Naive B cell (primary cell): ENCODE results near the gene C3orf85. TPM values are rescaled to one million over a fixed set of nuclear protein-coding genes. Genes with fewer than 3 reads are reported as not detected.
"Not testable (repeated sequence)": the region's sequence is repeated elsewhere in the genome, so short reads cannot be mapped to it uniquely, and the experiment has no call there.

Source experiments
- ATAC-seq, 2 donors: fragments of 150-1000 bp; cut with Tn5 transposase; 2 replicates each; pipeline ENCODE4 v1.10.0; 2021; ENCODE audit warnings: low read depth in 2 of 2, mild to moderate bottlenecking in 2 of 2, moderate library complexity in 2 of 2
- DNase-seq: peaks from one replicate; pipeline ENCODE4 v3.0.0; 2022
- H3K27ac Mint-ChIP-seq, 6 donors: one replicate each; pipeline ENCODE4 v1.8.0; 2020 to 2022; ENCODE audit warnings: mild to moderate bottlenecking in 6 of 6, mixed read lengths in 6 of 6, moderate library complexity in 5 of 6, inconsistent platforms in 2 of 6
- H3K27me3 Mint-ChIP-seq, 3 donors: one replicate each; pipeline ENCODE4 v1.8.0; 2021 to 2022; ENCODE audit warnings: mixed read lengths in 3 of 3, mild to moderate bottlenecking in 1 of 3
- H3K36me3 Mint-ChIP-seq, 2 donors: one replicate each; pipeline ENCODE4 v1.8.0; 2020 to 2022; ENCODE audit warnings: mixed read lengths in 2 of 2, inconsistent platforms in 1 of 2, mild to moderate bottlenecking in 1 of 2
- H3K4me1 Mint-ChIP-seq, 3 donors: one replicate each; pipeline ENCODE4 v1.8.0; 2020 to 2022; ENCODE audit warnings: mixed read lengths in 3 of 3, inconsistent platforms in 1 of 3, mild to moderate bottlenecking in 1 of 3, moderate library complexity in 1 of 3
- H3K4me3 Mint-ChIP-seq, 8 donors: one replicate each; pipeline ENCODE4 v1.8.0; 2020 to 2022; ENCODE audit warnings: mild to moderate bottlenecking in 8 of 8, mixed read lengths in 8 of 8, moderate library complexity in 8 of 8, inconsistent platforms in 2 of 8
- H3K9me3 Mint-ChIP-seq, 7 donors: one replicate each; pipeline ENCODE4 v1.8.0; 2020 to 2022; ENCODE audit warnings: mixed read lengths in 7 of 7, mild to moderate bottlenecking in 5 of 7, inconsistent platforms in 2 of 7, moderate library complexity in 1 of 7
- polyA plus RNA-seq, 6 donors: library from polyadenylated mRNA; unstranded; fragments of 300-500 nt; fragmentation: Illumina TruSeq; gene quantifications; one replicate each; pipeline ENCODE4 v1.2.3, GENCODE V29; 2021; ENCODE audit warnings: low read depth in 6 of 6

The C3orf85 gene
- polyA plus RNA-seq, 6 donors from 2014 or later = not detected

- Mint-ChIP-seq H3K4me3 (no peak overlapping the region), H3K9me3 (peaks cover 0 to 10% (median 5%) of the 10 kb centered on the region in 7 donors), H3K27me3 (no peaks in the 10 kb centered on the region), H3K36me3 (no peaks in the 10 kb centered on the region), H3K27ac (no peak overlapping the region), H3K4me1 (peaks cover 7 to 18% (median 15%) of the 10 kb centered on the region in 3 donors)
- DNase-seq (no peak), ATAC-seq (no peak)
Observed at GRCh38 chr3:109125902-109126301, 10.6 kb upstream of the C3orf85 start.

GRCh38 chr3:109127553-109127952, 9.0 kb upstream of the C3orf85 start:
- ATAC-seq = no peak
- no peaks in the 10 kb centered on the region for H3K36me3 Mint-ChIP-seq
- H3K27ac Mint-ChIP-seq = peak overlapping the region in 1 of 6 donors; percentile 12
- peaks cover 4 to 5% (median 5%) of the 10 kb centered on the region in 3 donors for H3K4me1 Mint-ChIP-seq
- H3K27me3 Mint-ChIP-seq = no peaks in the 10 kb centered on the region
- H3K4me3 Mint-ChIP-seq = no peak overlapping the region
- no peak for DNase-seq
- peaks cover 0 to 9% (median 4%) of the 10 kb centered on the region in 7 donors for H3K9me3 Mint-ChIP-seq

GRCh38 chr3:109131276-109131675, 5.2 kb upstream of the C3orf85 start:
- Mint-ChIP-seq H3K4me1 (no peaks in the 10 kb centered on the region), H3K4me3 (no peak overlapping the region), H3K36me3 (no peaks in the 10 kb centered on the region), H3K9me3 (peaks cover 0 to 4% (median 2%) of the 10 kb centered on the region in 7 donors), H3K27me3 (no peaks in the 10 kb centered on the region), H3K27ac (no peak overlapping the region)
- DNase-seq (no peak), ATAC-seq (no peak)

GRCh38 chr3:109132801-109133473, 3.6 kb upstream of the C3orf85 start:
- ATAC-seq (no peak), DNase-seq (no peak)
- Mint-ChIP-seq H3K4me3 (no peak overlapping the region), H3K36me3 (no peaks in the 10 kb centered on the region), H3K27me3 (no peaks in the 10 kb centered on the region), H3K27ac (no peak overlapping the region), H3K9me3 (peaks cover 0 to 4% (median 2%) of the 10 kb centered on the region in 7 donors), H3K4me1 (no peaks in the 10 kb centered on the region)

- not testable (repeated sequence) for H3K4me3 Mint-ChIP-seq, H3K27me3 Mint-ChIP-seq, H3K9me3 Mint-ChIP-seq, H3K36me3 Mint-ChIP-seq, DNase-seq, ATAC-seq, H3K4me1 Mint-ChIP-seq, H3K27ac Mint-ChIP-seq
Observed at GRCh38 chr3:109133474-109133816, 3.1 kb upstream of the C3orf85 start.

- Mint-ChIP-seq H3K9me3 (peaks cover 0 to 5% (median 0%) of the 10 kb centered on the region in 7 donors), H3K4me3 (no peak overlapping the region), H3K27ac (no peak overlapping the region), H3K36me3 (no peaks in the 10 kb centered on the region), H3K27me3 (no peaks in the 10 kb centered on the region), H3K4me1 (no peaks in the 10 kb centered on the region)
- DNase-seq (no peak), ATAC-seq (no peak)
Observed at GRCh38 chr3:109137761-109138160, 1.2 kb downstream of the C3orf85 start.

- Mint-ChIP-seq H3K9me3 (peaks cover 0 to 5% (median 0%) of the 10 kb centered on the region in 7 donors), H3K4me3 (no peak overlapping the region), H3K36me3 (no peaks in the 10 kb centered on the region), H3K4me1 (no peaks in the 10 kb centered on the region), H3K27me3 (no peaks in the 10 kb centered on the region), H3K27ac (no peak overlapping the region)
- no peak for ATAC-seq
- DNase-seq = no peak
Observed at GRCh38 chr3:109140318-109140717, 3.8 kb downstream of the C3orf85 start.

GRCh38 chr3:109143646-109144045, 7.1 kb downstream of the C3orf85 start:
- no peaks in the 10 kb centered on the region for H3K36me3 Mint-ChIP-seq
- DNase-seq (no peak), ATAC-seq (no peak)
- no peaks in the 10 kb centered on the region for H3K27me3 Mint-ChIP-seq
- H3K4me3 Mint-ChIP-seq = no peak overlapping the region
- H3K4me1 Mint-ChIP-seq = no peaks in the 10 kb centered on the region
- H3K27ac Mint-ChIP-seq = no peak overlapping the region
- peaks cover 0 to 16% (median 0%) of the 10 kb centered on the region in 7 donors for H3K9me3 Mint-ChIP-seq

- Mint-ChIP-seq H3K4me1 (no peaks in the 10 kb centered on the region), H3K27me3 (no peaks in the 10 kb centered on the region), H3K9me3 (peaks cover 0 to 16% (median 2%) of the 10 kb centered on the region in 7 donors), H3K4me3 (no peak overlapping the region), H3K36me3 (no peaks in the 10 kb centered on the region), H3K27ac (no peak overlapping the region)
- no peak for DNase-seq
- no peak for ATAC-seq
Observed at GRCh38 chr3:109149078-109149477, 12.6 kb downstream of the C3orf85 start.

GRCh38 chr3:109152320-109152719, 15.8 kb downstream of the C3orf85 start:
- no peaks in the 10 kb centered on the region for H3K27me3 Mint-ChIP-seq
- H3K4me1 Mint-ChIP-seq = no peaks in the 10 kb centered on the region

GRCh38 chr3:109154979-109155378, 18.5 kb downstream of the C3orf85 start:
- H3K4me3 Mint-ChIP-seq = no peak overlapping the region
- no peaks in the 10 kb centered on the region for H3K27me3 Mint-ChIP-seq
- ATAC-seq (no peak), DNase-seq (no peak)
- H3K27ac Mint-ChIP-seq = no peak overlapping the region
- H3K36me3 Mint-ChIP-seq = peaks cover 0 to 7% of the 10 kb centered on the region in 2 donors
- H3K9me3 Mint-ChIP-seq = peaks cover 0 to 9% (median 5%) of the 10 kb centered on the region in 7 donors
- no peaks in the 10 kb centered on the region for H3K4me1 Mint-ChIP-seq

More at GRCh38 chr3:109152320-109152719, 15.8 kb downstream of the C3orf85 start:
- ATAC-seq = no peak
- H3K27ac Mint-ChIP-seq = no peak overlapping the region
- no peak for DNase-seq
- no peaks in the 10 kb centered on the region for H3K36me3 Mint-ChIP-seq
- H3K4me3 Mint-ChIP-seq = no peak overlapping the region
- H3K9me3 Mint-ChIP-seq = peaks cover 0 to 6% (median 0%) of the 10 kb centered on the region in 7 donors

GRCh38 chr3:109155828-109156227, 19.3 kb downstream of the C3orf85 start:
- ATAC-seq (no peak), DNase-seq (no peak)
- Mint-ChIP-seq H3K27ac (peak overlapping the region in 1 of 6 donors; percentile 16), H3K4me1 (no peaks in the 10 kb centered on the region), H3K36me3 (peaks cover 0 to 7% of the 10 kb centered on the region in 2 donors), H3K4me3 (no peak overlapping the region), H3K9me3 (peaks cover 0 to 9% (median 5%) of the 10 kb centered on the region in 7 donors), H3K27me3 (no peaks in the 10 kb centered on the region)

GRCh38 chr3:109161487-109162123, 25.1 kb downstream of the C3orf85 start:
- Mint-ChIP-seq H3K4me1 (no peaks in the 10 kb centered on the region), H3K36me3 (peaks cover 0 to 7% of the 10 kb centered on the region in 2 donors), H3K27me3 (no peaks in the 10 kb centered on the region), H3K9me3 (peaks cover 0 to 9% (median 4%) of the 10 kb centered on the region in 7 donors), H3K4me3 (no peak overlapping the region), H3K27ac (no peak overlapping the region)
- no peak for DNase-seq
- ATAC-seq = no peak

- ATAC-seq = no peak
- Mint-ChIP-seq H3K36me3 (no peaks in the 10 kb centered on the region), H3K27ac (no peak overlapping the region), H3K4me3 (no peak overlapping the region), H3K9me3 (peaks cover 0 to 1% (median 0%) of the 10 kb centered on the region in 7 donors), H3K4me1 (no peaks in the 10 kb centered on the region), H3K27me3 (peaks cover 0 to 4% (median 0%) of the 10 kb centered on the region in 3 donors)
- no peak for DNase-seq
Observed at GRCh38 chr3:109165905-109166304, 29.4 kb downstream of the C3orf85 start.
